Non-pigmented ciliary epithelial cell (primary cell): ENCODE results near the gene LILRB5.
"Not testable (repeated sequence)": the region's sequence is repeated elsewhere in the genome, so short reads cannot be mapped to it uniquely, and the experiment has no call there.

Experiments
- DNase-seq: peaks from one replicate; pipeline ENCODE4 v3.0.0-alpha.2; 2010; ENCODE audit warnings: low read depth

Gene LILRB5

DNA sequence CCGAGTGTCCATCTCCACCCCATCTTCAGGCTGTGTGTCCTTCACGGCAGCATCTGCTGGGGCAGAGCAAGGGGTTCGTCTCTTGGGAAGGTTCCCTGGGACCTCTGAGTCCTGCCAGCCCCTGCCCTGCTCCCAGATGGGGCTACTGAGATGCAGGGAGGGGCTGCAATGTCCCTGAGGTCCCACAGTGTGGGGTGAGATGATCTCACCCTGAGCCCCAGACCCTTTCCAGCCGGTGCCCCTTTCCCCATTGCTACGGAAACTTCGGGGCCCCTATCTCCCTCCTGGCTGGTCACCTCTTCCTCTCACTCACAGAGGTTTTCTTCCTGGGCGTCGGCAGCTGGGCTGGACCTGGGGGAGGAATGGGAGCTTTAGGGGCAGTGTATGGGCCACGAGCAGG lies 18.9 kb upstream of the LILRB5 start:
- no peak for DNase-seq

DNA sequence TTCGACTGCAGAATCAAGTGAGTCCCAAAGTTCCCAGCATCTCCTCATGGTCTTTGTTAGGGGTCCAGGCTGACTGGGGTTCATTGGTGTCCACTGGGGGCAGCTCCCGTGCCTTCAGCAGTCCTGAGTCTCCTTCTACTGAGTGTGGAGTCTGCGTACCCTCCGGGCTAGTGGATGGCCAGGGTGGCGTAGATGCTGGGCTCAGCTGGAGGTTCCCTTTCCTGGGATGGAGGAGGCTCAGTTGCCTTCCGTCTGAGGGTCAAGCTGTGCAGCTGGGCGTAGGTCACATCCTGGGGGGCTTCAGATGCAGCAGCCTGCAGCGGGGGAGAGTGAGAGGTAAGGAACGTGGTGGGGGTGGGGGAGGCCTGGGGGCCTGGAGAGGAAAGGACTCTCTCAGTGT lies 17.4 kb upstream of the LILRB5 start:
- not testable (repeated sequence) for DNase-seq

DNA sequence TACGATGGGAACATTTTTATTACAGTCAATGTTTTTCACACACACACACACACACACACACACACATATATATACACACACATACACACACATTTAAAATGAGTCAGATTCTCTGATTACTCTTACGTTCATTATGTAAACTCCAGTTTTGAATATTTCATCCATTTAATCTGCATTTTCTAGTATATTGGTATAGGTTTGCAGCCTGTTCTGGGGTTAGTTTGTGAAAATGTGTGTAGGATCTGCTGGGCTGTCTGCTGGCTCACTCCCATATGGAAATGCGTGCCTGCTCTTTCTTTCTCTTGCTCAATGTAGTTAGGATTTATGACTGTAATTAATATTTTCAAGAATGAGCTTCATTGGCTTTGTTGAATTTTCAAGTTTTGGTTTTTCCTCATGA lies 16.7 kb upstream of the LILRB5 start:
- no peak for DNase-seq

DNA sequence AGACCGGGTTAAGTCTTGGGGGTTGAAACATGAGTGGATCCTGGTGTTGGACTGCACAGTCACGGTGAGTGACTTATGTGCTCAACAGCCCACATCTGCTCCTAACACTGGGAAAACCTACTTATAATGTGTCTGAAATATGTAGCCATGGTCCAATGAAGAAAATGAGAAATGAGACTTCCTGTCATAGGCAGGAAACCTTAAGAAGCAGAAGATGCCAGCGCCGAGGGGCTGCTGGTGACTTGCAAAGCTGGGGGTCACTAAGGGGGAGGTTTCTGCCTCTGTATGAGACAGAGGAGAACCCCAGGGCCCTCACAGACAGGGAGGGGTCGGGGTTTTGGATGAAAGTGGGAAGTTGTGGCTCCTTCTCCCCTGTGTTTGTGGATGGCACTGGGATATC lies 15.1 kb upstream of the LILRB5 start:
- not testable (repeated sequence) for DNase-seq

DNA sequence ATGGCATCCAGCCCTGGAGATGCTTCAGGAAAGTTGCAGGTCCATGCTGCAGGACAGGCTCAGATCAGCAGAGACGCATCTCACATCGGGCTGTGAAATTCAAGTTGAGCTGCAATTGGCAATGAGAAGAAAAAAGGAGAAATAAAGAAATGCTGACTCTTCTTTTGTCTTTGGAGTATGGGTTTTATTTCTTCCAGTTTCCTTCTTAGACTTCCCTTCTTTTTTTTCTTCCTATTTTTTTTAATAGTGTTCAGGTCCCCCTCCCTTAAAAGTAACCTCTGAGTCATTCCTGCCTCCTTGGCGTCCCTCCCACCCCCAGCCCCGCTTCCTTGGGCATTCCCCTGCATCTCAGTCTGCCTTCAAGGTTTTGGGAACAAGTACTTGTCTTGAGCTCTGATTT lies 14.5 kb upstream of the LILRB5 start:
- DNase-seq, result not testable (repeated sequence)

DNA sequence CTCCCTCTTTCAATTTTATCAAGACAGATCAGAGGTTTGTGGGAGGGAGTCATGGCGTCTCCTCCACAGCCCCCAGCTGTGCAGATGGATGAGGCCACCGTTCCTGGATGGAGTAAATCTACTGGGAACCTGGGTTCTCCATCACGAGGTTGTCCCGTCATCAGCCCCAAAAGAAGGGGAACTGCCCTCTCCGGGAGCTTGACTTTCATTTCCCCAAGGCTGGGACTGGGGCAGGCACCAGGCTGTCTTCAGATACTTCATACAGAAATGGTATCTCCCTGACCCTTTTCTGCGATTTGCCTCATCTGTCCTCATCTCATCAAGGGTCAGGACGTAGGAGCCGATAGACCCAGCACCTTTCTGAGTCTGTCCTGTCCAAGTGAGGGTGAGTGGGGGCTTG lies 14.0 kb upstream of the LILRB5 start:
- no peak for DNase-seq

DNA sequence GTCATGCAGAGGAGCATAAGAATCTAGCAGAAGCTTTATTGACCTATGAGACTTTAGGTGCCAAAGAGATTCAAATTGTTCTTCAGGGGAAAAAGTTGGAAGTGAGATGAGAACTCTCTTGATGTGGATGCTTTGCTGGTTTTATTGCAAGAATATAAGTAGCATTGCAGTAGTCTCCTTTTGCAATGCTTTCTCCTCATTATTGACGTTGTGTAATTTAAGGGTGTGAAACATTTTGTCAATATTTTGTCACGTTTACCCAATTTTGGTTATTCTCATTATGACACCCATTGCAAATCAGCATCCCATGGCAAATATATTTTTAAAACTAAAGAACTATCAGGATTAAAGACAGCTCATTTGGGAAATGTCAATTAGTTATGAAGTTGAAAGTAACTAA lies 11.9 kb upstream of the LILRB5 start:
- DNase-seq, result no peak

DNA sequence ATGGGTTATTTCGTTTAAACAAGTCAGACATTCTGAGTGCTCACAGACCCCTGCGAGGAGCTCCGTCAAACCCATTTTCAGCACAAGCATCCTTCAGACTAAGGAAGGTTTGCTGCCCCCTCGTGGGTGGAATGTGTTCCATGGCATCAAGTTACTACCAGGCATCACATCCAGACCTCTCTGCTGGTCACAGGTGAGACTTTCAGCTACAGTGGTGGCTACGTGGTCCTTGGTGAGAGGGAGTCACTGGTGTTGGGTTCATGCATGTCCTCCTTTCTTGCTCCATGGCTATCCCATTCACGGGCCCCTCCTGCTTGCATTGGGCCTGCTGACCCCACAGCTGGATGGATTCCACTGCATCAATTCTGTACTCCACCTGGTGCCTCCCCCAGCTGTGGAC lies 9.1 kb upstream of the LILRB5 start:
- DNase-seq, result peak; percentile 31

DNA sequence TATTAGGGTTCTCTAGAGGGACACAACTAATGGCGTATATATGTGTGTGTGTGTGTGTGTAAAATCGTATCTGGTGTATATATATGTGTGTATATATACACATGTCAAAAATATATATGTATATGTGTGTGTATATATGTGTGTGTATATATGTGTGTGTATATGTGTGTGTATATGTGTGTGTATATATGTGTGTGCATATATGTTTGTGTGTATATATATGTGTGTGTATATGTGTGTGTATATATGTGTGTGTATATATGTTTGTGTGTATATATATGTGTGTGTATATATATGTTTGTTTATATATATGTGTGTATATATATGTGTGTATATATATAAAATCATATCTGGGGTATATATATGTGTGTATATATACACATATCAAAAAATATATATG lies 5.4 kb upstream of the LILRB5 start:
- no peak for DNase-seq

DNA sequence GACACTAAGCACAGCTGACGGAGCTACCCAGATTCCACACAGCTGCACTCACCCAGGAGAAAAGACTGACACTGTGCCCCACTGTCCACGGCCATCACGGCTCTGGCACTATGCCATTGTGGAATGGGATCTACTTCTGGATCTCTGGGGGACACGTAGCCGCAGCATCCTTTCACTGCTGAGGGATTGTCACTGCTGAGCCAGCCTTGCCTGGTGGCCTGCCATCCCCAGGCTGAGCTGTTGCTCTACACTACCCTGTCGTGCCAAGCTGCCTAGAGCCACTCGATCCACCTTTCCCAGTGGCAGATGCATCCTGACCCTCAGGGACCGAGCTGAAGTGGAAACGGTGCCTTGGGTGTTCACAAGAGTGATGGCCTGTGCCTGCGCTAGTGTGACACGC lies 5.0 kb upstream of the LILRB5 start:
- DNase-seq, result no peak

DNA sequence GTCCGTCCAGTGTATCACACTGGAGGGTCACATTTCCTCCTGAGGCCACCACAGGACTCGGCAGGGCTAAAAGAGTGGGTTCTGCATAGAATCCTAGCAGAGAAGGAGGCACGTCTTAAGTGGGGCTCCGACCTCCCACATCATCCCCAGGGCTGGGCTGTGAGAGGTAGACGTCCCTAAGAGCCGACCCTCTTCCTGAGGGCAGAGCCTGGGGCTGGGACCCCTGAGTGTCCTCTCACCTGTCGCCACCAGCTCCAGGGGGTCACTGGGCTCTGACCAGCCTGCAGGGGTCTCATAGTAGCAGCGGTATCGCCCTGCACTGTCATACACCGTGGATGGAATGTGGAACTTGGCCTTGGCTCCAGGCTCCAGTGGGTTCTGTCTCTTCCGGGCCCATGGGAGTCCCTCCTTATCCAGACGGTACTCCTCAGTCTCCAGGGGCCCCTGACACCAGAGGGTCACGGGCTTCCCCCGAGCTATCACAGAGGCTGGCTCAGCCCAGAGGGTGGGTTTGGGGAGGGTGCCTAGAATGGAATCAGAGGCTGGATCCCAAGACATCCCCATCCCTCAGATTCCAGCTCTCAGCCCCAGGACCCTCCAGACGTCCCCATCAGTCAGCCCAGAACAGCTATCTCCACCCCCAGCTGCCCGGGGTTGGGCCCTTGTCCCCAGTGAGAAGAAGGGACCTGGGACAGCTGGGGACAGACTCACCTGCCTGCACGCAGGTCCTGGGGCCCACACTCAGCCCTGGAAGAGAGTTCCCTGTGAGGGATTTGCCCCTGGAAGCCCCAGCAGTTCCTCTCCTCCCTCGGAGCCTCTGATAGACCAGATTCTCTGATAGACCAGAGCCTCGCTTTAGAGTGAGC lies 590 bp downstream of the LILRB5 start:
- DNase-seq, result no peak

DNA sequence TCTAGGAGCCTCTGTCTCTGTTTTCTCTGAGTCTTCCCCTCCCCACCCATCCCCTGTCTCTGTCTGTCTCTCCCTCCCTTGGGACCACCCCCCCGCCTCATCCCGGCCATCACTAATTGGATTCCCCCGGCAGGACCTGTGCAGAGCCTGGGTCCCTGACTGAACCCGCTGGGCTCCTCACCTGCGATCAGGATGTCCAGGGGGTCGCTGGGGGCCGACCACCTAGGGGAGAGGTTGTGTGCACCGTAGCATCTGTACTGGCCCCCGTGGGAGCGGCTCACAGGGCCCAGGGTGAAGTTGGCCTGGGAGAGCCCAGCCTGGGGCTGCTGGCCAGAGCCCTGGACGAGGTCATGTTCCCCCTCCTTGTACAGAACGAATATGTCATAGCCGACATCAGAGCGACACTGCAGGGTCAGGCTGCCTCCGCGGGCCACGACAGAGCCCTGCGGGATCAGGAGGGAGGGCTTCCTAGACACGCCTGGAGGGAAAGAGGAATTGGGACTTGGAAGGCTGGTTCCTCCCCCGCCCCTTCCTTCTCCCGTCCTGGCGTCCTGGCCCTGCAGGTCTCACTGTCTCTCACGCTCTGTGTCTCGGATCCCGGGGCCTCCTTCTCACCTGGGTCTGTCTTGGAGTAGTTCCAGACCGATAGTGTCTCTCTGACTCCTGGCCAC lies 1.8 kb downstream of the LILRB5 start:
- DNase-seq, result no peak

DNA sequence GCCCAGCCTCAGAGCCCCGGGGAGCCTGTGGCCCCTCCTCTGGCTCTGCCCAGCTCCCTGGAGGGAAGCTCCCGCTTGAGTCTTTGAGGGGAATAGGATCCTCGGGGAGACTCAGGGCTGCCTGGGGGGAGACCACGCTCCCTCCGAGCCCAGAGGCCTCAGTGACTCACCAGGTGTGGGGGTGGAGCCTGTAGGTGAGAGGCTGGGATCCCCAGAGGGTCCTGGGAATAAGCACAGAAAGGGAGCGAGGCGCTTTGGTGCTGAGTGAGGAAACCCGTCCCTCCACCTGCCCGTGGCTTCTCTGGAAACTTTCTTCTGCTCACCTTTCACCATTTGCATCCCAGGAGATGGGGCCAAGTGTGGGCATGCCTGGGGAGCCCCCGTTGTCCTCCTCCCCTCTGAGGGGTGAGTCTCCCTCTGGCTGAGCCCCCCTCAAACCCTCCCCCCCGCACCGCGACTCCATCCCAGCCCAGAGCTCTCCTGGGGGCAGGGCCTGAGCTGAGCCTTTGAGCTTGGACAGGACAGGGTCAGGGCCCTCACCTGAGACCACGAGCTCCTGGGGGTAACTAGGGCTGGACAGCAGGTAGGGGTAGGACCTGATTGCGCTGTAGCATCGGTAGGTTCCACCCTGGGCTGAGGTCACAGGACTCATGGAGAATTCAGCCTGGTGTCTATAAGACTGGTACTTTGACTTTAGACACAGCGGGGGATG lies 2.7 kb downstream of the LILRB5 start:
- DNase-seq, result no peak

DNA sequence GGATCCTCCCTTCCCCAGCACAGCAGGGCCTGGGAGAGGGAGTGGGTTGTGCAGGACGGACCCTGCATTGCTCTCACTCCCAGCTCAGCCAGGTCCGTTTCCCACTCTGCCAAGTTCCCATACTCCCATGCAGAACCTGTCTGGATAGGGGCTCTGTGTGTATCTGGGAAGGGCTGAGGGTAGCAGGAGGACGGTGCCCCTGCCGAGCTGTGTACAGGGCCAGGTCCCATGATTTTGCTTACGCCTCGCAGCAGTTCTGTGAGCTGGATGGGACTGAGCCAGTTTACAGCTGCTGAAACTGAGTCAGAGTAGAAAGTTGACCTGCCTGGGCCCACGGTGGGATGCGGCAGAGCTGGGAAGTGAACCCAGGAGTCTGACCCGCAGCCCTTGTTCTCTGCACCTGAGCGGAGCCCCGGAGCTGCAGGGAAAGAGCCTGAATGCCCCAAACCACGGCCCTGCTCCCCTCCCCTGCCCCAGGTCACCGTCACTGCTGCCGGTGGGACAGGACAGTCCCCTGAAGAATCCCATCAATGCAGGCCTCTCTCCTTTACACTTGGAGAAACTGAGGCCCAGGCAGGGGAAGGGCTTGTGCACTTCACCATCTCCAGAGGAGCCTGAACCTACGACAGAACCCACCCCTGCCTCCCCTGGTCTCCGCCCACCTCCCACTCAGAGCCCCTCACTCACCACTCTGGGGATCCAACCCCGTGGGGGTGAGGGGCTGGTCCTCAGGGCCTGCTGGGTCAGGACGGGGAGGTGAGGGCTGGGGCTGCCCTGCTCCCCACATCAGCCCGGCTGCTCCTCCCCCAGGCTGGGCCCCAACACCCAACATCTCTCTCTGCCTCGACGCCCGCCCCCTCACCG lies 3.5 kb downstream of the LILRB5 start:
- no peak for DNase-seq

DNA sequence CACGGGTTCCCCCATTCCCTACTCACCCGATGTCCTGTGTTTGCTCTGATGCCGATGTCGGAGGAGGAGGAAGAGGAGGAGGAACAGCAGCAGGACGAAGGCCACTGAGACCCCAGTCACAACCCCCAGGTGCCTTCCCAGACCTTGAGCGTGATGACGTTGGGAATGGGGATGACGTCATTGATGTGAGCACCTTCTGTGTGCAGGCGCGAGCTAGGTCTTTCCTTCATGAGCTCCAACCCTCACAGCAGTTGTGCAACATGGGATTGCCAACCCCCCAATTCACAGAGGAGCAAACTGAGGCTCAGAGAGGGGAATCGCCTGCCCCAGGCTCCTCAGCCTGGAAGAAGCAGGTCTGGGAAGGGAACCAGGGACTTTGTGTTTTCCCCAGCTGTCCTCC lies 4.2 kb downstream of the LILRB5 start:
- no peak for DNase-seq

DNA sequence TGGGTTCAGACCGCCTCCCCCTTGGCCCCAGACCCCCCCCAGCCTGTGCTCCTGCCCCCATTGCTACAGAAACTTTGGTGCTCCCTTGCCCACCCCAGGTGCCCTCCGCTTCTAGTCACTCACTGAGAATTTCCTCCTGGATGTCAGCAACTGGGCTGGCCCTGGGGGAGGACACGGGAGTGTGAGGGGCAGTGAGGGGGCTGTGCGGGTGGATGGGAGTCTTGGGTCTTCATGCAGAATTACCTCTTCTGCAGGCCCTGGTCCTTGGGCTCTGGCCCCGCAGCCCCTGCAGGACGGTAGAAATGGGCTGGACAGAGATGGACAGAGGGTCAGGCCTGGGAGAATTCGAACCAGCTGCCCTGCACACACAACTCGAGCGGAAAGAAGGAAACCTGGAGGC lies 4.8 kb downstream of the LILRB5 start:
- DNase-seq, result no peak

DNA sequence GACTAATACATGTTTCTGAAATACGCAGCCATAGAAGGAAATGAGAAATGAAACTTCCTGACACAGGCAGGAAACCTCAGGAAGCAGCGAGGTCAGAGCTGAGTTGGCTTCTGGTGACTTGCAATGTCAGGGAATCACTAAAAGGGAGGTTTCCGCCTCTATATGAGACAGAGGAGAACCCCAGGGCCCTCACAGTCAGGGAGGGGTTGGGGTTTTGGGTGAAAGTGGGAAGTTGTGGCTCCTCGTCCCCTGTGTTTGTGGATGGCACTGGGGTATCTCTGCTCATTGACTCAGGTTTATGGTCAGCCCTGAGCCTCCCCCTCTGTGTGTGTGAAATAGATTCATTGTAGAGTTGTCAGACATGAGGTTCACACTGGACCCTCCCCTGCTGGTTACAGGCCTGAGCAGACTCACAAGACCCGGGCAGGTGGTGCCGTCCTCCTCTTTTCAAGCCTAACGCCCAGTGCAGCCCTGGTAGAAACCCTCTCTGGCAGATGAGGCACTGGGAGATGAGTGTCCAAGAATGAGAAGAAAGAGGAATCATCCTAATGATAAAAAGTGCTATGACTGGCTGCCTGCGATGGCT lies 9.0 kb downstream of the LILRB5 start:
- no peak for DNase-seq

DNA sequence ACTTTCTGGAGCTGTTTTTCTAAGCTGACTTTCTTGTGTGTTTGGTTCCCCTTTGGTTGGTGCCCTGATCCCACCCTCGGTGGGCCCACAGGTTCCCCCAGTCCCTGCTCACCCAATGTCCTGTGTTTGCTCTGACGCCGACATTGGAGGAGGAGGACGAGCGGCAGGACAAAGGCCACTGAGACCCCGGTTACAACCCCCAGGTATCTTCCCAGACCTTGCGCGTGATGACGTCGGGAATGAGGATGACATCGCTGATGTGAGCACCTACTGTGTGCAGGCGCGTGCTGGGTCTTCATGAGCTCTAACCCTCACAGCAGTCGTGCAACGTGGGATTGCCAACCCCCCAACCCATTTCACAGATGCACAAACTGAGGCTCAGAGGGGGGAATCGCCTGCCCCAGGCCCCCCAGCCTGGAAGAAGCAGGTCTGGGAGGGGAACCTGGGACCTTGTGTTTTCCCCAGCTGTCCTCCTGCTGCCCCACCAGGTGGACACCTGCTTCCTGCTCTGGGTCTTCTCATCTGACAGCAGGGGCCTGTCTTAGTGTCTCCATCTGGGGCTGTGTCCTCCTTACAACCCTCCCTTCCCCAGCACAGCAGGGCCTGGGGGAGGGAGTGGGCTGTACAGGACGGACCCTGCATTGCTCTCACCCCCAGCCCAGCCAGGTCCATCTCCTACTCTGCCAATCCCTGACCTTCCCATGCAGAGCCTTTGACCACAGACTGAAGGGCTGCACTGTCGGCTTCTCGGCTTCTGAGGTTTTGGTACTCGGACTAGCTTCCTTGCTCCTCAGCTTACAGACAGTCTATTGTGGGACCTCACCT lies 9.8 kb downstream of the LILRB5 start:
- DNase-seq, result no peak

DNA sequence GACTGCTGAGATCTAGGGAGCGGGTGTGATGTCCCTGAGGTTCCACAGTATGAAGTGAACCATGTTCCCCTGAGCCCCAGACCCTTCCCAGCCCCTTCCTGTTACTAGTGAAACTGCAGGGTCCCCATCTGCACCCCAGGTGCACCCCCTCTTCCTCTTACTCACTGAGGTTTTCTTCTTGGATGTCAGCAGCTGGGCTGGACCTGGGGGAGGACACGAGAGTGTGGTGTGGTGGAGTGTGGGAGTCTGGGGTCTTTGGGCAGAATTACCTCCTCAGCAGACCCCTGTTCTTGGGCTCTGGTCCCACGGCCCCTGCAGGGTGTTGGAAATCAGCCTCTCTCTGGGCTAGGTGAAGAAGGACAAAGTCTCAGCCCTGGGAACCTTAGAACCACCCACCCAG lies 11.1 kb downstream of the LILRB5 start:
- DNase-seq, result no peak

DNA sequence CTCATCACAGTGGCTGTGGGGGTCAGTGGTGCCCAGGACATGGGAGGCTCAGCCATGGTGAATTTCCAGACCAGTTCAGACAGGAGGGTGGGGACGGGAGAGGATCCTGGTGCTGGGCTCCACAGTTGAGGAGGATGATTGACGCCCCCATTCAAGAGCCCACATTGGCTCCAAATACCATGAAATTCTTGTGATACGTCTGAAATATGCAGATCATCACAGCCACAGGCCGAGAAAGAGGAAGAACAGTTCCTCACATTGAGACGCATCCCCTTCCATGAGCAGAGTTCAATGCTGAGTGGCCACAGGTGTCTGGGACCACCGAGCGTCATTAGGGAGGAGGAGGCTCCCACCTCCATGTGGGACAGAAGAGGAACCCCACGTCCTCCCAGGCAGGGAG lies 13.3 kb downstream of the LILRB5 start:
- not testable (repeated sequence) for DNase-seq

DNA sequence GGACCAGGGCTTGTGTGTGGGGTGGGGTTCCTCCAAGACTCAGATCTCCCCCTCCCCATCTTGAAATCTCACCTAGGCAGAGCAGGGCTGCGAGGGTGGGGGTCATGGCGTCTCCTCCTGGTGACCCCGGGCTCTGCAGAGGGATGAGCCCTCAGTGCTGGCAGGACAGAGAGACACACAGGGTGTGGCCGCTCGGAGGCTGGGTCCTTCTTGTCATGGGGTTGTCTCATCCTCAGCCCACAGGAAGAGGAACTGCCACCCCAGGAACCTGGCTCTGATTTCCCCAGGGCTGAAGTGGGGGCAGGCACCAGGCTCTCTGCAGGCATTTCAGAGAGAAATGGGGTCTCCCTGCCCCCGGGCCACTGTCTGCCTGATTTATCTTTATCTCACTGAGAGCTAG lies 14.4 kb downstream of the LILRB5 start, which contains the start of gene LILRA6:
Gene LILRA6, minus strand, starts transcription at position 145 of the 400 bp plus-strand sequence.
- not testable (repeated sequence) for DNase-seq
